Body of pancreas (tissue), 4 donors: ENCODE results near the gene CAMTA1. TPM values are rescaled to one million over a fixed set of nuclear protein-coding genes. Genes with fewer than 3 reads are reported as not detected.

Experiments
- ATAC-seq: fragments of 150-250 bp; one replicate; pipeline ENCODE4 v1.9.1; 2016
- DNase-seq, 4 donors: peaks; one replicate each; pipeline ENCODE4 v3.0.0-alpha.2; 2019
- H3K27ac ChIP-seq, 4 donors: fragments of 200-600 bp; sonication (generic); 1 replicate in 3 of 4; 2 replicates in 1 of 4; pipeline versions ENCODE4 v1.5.1 to v1.6.1; 2016 to 2019; ENCODE audit warnings: mild to moderate bottlenecking in 1 of 4, mixed read lengths in 1 of 4, moderate library complexity in 1 of 4
- H3K27me3 ChIP-seq, 2 donors: fragments of 200-600 bp; sonication (generic); one replicate each; pipeline ENCODE4 v1.6.0; 2016; ENCODE audit warnings: mild to moderate bottlenecking in 1 of 2
- H3K36me3 ChIP-seq, 2 donors: fragments of 200-600 bp; sonication (generic); replicated peaks in 1 of 2; 2 replicates each; pipeline ENCODE4 v1.5.1; 2016; ENCODE audit warnings: low read depth in 2 of 2; ENCODE audit not compliant: insufficient read depth in 1 of 2
- H3K4me1 ChIP-seq: fragments of 200-600 bp; sonication (generic); one replicate; pipeline ENCODE4 v1.6.0; 2016
- H3K4me3 ChIP-seq, 2 donors: fragments of 200-600 bp; sonication (generic); 1 replicate in 1 of 2; 2 replicates in 1 of 2; pipeline ENCODE4 v1.5.1; 2016 to 2019
- H3K9me3 ChIP-seq, 3 donors: fragments of 200-600 bp; sonication (generic); 1 replicate in 2 of 3; 2 replicates in 1 of 3; pipeline ENCODE4 v1.5.1; 2016
- CTCF ChIP-seq, 7 experiments: fragments of 450-650 bp in 4 of 7; fragments of 200-600 bp in 3 of 7; sonication (generic) in 3 of 7; IDR thresholded peaks; one replicate each; pipeline ENCODE4 v1.5.1; 2016 to 2019; ENCODE audit warnings: antibody characterized with exemption in 7 of 7
- POLR2A ChIP-seq, 3 donors: fragments of 450-650 bp; IDR thresholded peaks; one replicate each; pipeline ENCODE4 v1.6.1; 2016; ENCODE audit warnings: antibody characterized with exemption in 3 of 3, mild to moderate bottlenecking in 2 of 3
- WGBS, 2 donors: methylation state at CpG; one replicate each; pipeline ENCODE4 v1.1.5; 2017; 5-methylcytosine and 5-hydroxymethylcytosine counted together
- intact Hi-C: fragments of 100-400 bp; cut with DNase I; formaldehyde crosslinking; loops from one replicate; pipeline ENCODE4 v1.15.1; 2023
- total RNA-seq, 2 donors: library from RNA; depleted of rRNA; stranded (reverse); fragments of >200 nt; gene quantifications; one replicate each; pipeline ENCODE4 v1.1.0, GENCODE V29; 2016

Gene CAMTA1
- total RNA-seq, 2 donors from 2014 or later = 36.3 to 59.7 TPM

- TF ChIP-seq CTCF (IDR thresholded peaks at IDR 0.05) (no peak), POLR2A (IDR thresholded peaks at IDR 0.05) (no peak)
- H3K27me3 ChIP-seq = no peaks in the 10 kb centered on the region
- peaks cover 9% of the 10 kb centered on the region for H3K4me1 ChIP-seq
- no peaks in the 10 kb centered on the region for H3K36me3 ChIP-seq
- no peak for ATAC-seq
- no peak overlapping the region for H3K27ac ChIP-seq
- H3K9me3 ChIP-seq = no peaks in the 10 kb centered on the region
- 39 to 56% methylated on average over 3 of the region's 3 CpGs for WGBS, 2 donors
- intact Hi-C loops = no loop called here
- no peak overlapping the region for H3K4me3 ChIP-seq
- DNase-seq = no peak
Observed at GRCh38 chr1:7753641-7754040, 968.4 kb downstream of the CAMTA1 start.

GRCh38 chr1:7754234-7754633 is 969.0 kb downstream of the CAMTA1 start:
- Histone ChIP-seq H3K27me3 (no peaks in the 10 kb centered on the region), H3K4me1 (peaks cover 9% of the 10 kb centered on the region), H3K9me3 (no peaks in the 10 kb centered on the region), H3K36me3 (no peaks in the 10 kb centered on the region), H3K4me3 (no peak overlapping the region), H3K27ac (no peak overlapping the region)
- whole genome bisulfite sequencing, 2 donors = 63% methylated on average over 3 of the region's 3 CpGs
- DNase-seq (no peak), ATAC-seq (no peak)
- intact Hi-C loops = no loop called here
- no peak for TF ChIP-seq CTCF (IDR thresholded peaks at IDR 0.05)
- TF ChIP-seq POLR2A (IDR thresholded peaks at IDR 0.05) = no peak

GRCh38 chr1:7755448-7755847 is 970.2 kb downstream of the CAMTA1 start:
- Histone ChIP-seq H3K27me3 (no peaks in the 10 kb centered on the region), H3K4me1 (peaks cover 9% of the 10 kb centered on the region), H3K4me3 (no peak overlapping the region), H3K27ac (no peak overlapping the region), H3K9me3 (no peaks in the 10 kb centered on the region), H3K36me3 (no peaks in the 10 kb centered on the region)
- no peak for TF ChIP-seq CTCF (IDR thresholded peaks at IDR 0.05)
- intact Hi-C loops = no loop called here
- no peak for ATAC-seq
- DNase-seq = no peak
- 88 to 91% methylated on average over 1 of the region's 1 CpG for WGBS, 2 donors

GRCh38 chr1:7760245-7760644 is 975.0 kb downstream of the CAMTA1 start:
- Histone ChIP-seq H3K9me3 (no peaks in the 10 kb centered on the region), H3K4me3 (no peak overlapping the region), H3K4me1 (no peaks in the 10 kb centered on the region), H3K27ac (no peak overlapping the region), H3K27me3 (no peaks in the 10 kb centered on the region), H3K36me3 (no peaks in the 10 kb centered on the region)
- TF ChIP-seq POLR2A (IDR thresholded peaks at IDR 0.05) = no peak
- no peak for TF ChIP-seq CTCF (IDR thresholded peaks at IDR 0.05)
- ATAC-seq = no peak
- no peak for DNase-seq
- 71 to 81% methylated on average over 6 of the region's 6 CpGs for WGBS, 2 donors
- intact Hi-C loops = no loop called here

- no peaks in the 10 kb centered on the region for H3K27me3 ChIP-seq
- TF ChIP-seq POLR2A (IDR thresholded peaks at IDR 0.05) (no peak), CTCF (IDR thresholded peaks at IDR 0.05) (no peak)
- ATAC-seq (no peak), DNase-seq (no peak)
- no peaks in the 10 kb centered on the region for H3K36me3 ChIP-seq
- no peak overlapping the region for H3K4me3 ChIP-seq
- 42 to 53% methylated on average over 3 of the region's 3 CpGs for WGBS, 2 donors
- intact Hi-C loops = no loop called here
- no peaks in the 10 kb centered on the region for H3K9me3 ChIP-seq
- H3K4me1 ChIP-seq = no peaks in the 10 kb centered on the region
- H3K27ac ChIP-seq = no peak overlapping the region
Observed at GRCh38 chr1:7761103-7761502, 975.8 kb downstream of the CAMTA1 start.
